Stimulated activated CD4-positive, alpha-beta T cell treated with anti-CD3 and anti-CD28 coated beads, Interleukin-1b, Interleukin-23, amount 100 ng/mL, for 24 hours (primary cell): Measurements from ENCODE around the gene JDP2.

Source experiments
- DNase-seq, 4 experiments: peaks; one replicate each; pipeline ENCODE4 v3.0.0-alpha.2; 2020; ENCODE audit warnings: low read depth in 4 of 4, low spot score in 1 of 4

Gene JDP2

GRCh38 chr14:75511201-75511600 lies 83.4 kb downstream of the JDP2 start:
- no peak for DNase-seq

GRCh38 chr14:75513911-75514672 lies 86.3 kb downstream of the JDP2 start:
- no peak for DNase-seq

GRCh38 chr14:75514673-75515628 lies 87.1 kb downstream of the JDP2 start:
- DNase-seq = no peak

GRCh38 chr14:75515629-75515996 lies 87.8 kb downstream of the JDP2 start:
- DNase-seq = no peak

- no peak for DNase-seq
These were observed 90.8 kb downstream of the JDP2 start for GRCh38 chr14:75518625-75519024.

GRCh38 chr14:75519394-75519793 lies 91.6 kb downstream of the JDP2 start:
- DNase-seq = no peak

- DNase-seq = no peak
These were observed 92.3 kb downstream of the JDP2 start for GRCh38 chr14:75519826-75520728.

GRCh38 chr14:75520852-75521251 lies 93.0 kb downstream of the JDP2 start:
- DNase-seq = no peak

GRCh38 chr14:75521415-75522199 lies 93.8 kb downstream of the JDP2 start:
- no peak for DNase-seq

GRCh38 chr14:75522224-75522982 lies 94.6 kb downstream of the JDP2 start, which contains the start of gene BATF:
BATF (plus strand) TSS chr14:75522469; CDS start chr14:75522683, 214 bp downstream.
- peak in 3 of 4 experiments; percentile 57 to 70 (median 58) for DNase-seq

GRCh38 chr14:75522983-75523318 lies 95.1 kb downstream of the JDP2 start:
- DNase-seq = no peak
